ENCODE results near the gene ATF6. TPM values are rescaled to one million over a fixed set of nuclear protein-coding genes. Genes with fewer than 3 reads are reported as not detected.

The ATF6 gene
- total and polyA plus RNA-seq, 9 of the 15 experiments (the other 6 are each of a cell fraction or from before 2014, with no cell fraction given): 11.7 to 32.4 (median 20.4) TPM

GRCh38 chr1:161727256-161727924 lies 38.7 kb upstream of the ATF6 start (continued):
- no peak for TF ChIP-seq RBM17 (IDR thresholded peaks at IDR 0.05; ENCODE audit: borderline replicate concordance, low read depth, low read length)
- 0 out of 2 replicates have a peak, but pooled peaks have one; percentile 13 for TF ChIP-seq RAD51 (IDR thresholded peaks at IDR 0.05; ENCODE audit: borderline replicate concordance, low read depth)
- no peak for TF ChIP-seq BDP1 (IDR thresholded peaks at IDR 0.05; ENCODE audit: insufficient read depth, insufficient read length)
- no peak; the same call in 1 of the 2 replicates for TF ChIP-seq EP400 (IDR thresholded peaks at IDR 0.05)
- TF ChIP-seq NONO (IDR thresholded peaks at IDR 0.05; ENCODE audit: low read depth in 2 of 2, low read length in 1 of 2): 0 out of 4 replicates have a peak, but pooled peaks of 1 of the 2 experiments have one; percentile 18
- no peak for TF ChIP-seq KLF13 (tag; IDR thresholded peaks at IDR 0.05; ENCODE audit: borderline replicate concordance, low read depth)
- TF ChIP-seq RFX1 (IDR thresholded peaks at IDR 0.05): no peak
- TF ChIP-seq ESRRA (IDR thresholded peaks at IDR 0.05; ENCODE audit: borderline replicate concordance, low read depth): peak; percentile 50; the same call in 1 of the 2 replicates
- peak; percentile 26; the same call in 1 of the 2 replicates for TF ChIP-seq CREB3L1 (IDR thresholded peaks at IDR 0.05; ENCODE audit: borderline replicate concordance, low read depth)
- no peak for TF ChIP-seq CEBPZ (IDR thresholded peaks at IDR 0.05; ENCODE audit: borderline replicate concordance, low read depth, low read length)
- no peak for TF ChIP-seq REST (IDR thresholded peaks at IDR 0.05; ENCODE audit: borderline replicate concordance)
- 0 out of 2 replicates have a peak, but pooled peaks have one; percentile 17 for TF ChIP-seq REST (CRISPR knock-in tag; IDR thresholded peaks at IDR 0.05; ENCODE audit: low read depth)
- no peak for TF ChIP-seq SRF (CRISPR knock-in tag; IDR thresholded peaks at IDR 0.05)
